ENCODE measurements around the gene CKAP4. TPM values are rescaled to one million over a fixed set of nuclear protein-coding genes. Genes with fewer than 3 reads are reported as not detected.

The CKAP4 gene
- total RNA-seq, 1 experiment from 2014 or later = 62.4 TPM

GRCh38 chr12:106229036-106229591, 18.7 kb downstream of the CKAP4 start:
- H3K4me1 ChIP-seq (ENCODE audit: insufficient read depth, low read length) = no peaks in the 10 kb centered on the region
- H3K23ac ChIP-seq (ENCODE audit: insufficient read length, low read depth, low read length) = no peak overlapping the region
- TF ChIP-seq CTCF (conservative IDR thresholded peaks at IDR 0.05) = no peak
- H2BK12ac ChIP-seq (ENCODE audit: insufficient read length, low read depth, low read length) = no peak overlapping the region
- Mint-ChIP-seq H3K27me3 (ENCODE audit: low read depth) (peaks cover 2% of the 10 kb centered on the region; the same call in 1 of the 2 replicates), H3K9me3 (peaks cover 0 to 2% of the 10 kb centered on the region in 2 experiments; a peak in 1 of 5 replicates), H3K4me1 (peaks cover 3 to 4% of the 10 kb centered on the region in 2 experiments; a peak in 3 of 4 replicates), H3K36me3 (ENCODE audit: insufficient read depth in 1 of 3, low read depth in 3 of 3) (peaks cover 0 to 6% (median 3%) of the 10 kb centered on the region in 3 experiments; a peak in 2 of 7 replicates), H3K4me3 (no peak overlapping the region), H3K27ac (no peak overlapping the region)
- H2AK5ac ChIP-seq (ENCODE audit: insufficient read length, low read length) = no peak overlapping the region
- H4K20me1 ChIP-seq (ENCODE audit: control insufficient read depth, insufficient read depth, insufficient read length) = no peaks in the 10 kb centered on the region
- H3K14ac ChIP-seq (ENCODE audit: insufficient read depth, low read length) = no peak overlapping the region
- no peak overlapping the region for H3K4me2 ChIP-seq (ENCODE audit: insufficient read depth, insufficient read length, low read length)
- no peak overlapping the region for H3K56ac ChIP-seq (ENCODE audit: insufficient read length, low read depth, low read length)
- H3K9me3 ChIP-seq (ENCODE audit: control insufficient read depth, low read depth, low read length) = no peaks in the 10 kb centered on the region
- no peak overlapping the region for H3T11ph ChIP-seq (ENCODE audit: low read length)
- no peak overlapping the region for H2AFZ ChIP-seq (ENCODE audit: low read length)
- H3K27ac ChIP-seq (ENCODE audit: insufficient read length, low read depth, low read length) = no peak overlapping the region
- no peak overlapping the region for H3K9ac ChIP-seq (ENCODE audit: extremely low read depth, insufficient read length, low read length)
- H2BK5ac ChIP-seq (ENCODE audit: insufficient read length, low read length) = no peak overlapping the region
- no peak overlapping the region for H2BK20ac ChIP-seq (ENCODE audit: low read depth, low read length, poor library complexity, severe bottlenecking)
- no peak overlapping the region for H4K91ac ChIP-seq (ENCODE audit: insufficient read length, low read depth, low read length)
- DNase-seq = no peak
- WGBS (ENCODE audit: extremely low coverage, insufficient read length, low lambda C conversion rate) = no CpG with 5 or more reads among the region's 12 CpGs
- no peaks in the 10 kb centered on the region for H3K79me1 ChIP-seq (ENCODE audit: insufficient read depth, low read depth, low read length, poor library complexity, severe bottlenecking)
- H3K23me2 ChIP-seq (ENCODE audit: insufficient read length, low read depth, low read length, poor library complexity, severe bottlenecking) = no peaks in the 10 kb centered on the region
- H4K5ac ChIP-seq (ENCODE audit: insufficient read length, low read depth, low read length) = no peak overlapping the region
- H3K18ac ChIP-seq (ENCODE audit: insufficient read length, low read depth, low read length) = no peak overlapping the region
- no peaks in the 10 kb centered on the region for H3K79me2 ChIP-seq (ENCODE audit: insufficient read depth, low read length)
- H2BK15ac ChIP-seq (ENCODE audit: low read depth, low read length) = no peak overlapping the region
- H3K27me3 ChIP-seq (ENCODE audit: insufficient read depth, low read length) = no peaks in the 10 kb centered on the region
- H4K8ac ChIP-seq (replicated peaks; ENCODE audit: insufficient read length, low read depth, low read length) = no peak overlapping the region
- no peak overlapping the region for H2BK120ac ChIP-seq (ENCODE audit: low read depth, low read length, poor library complexity, severe bottlenecking)
- no peak overlapping the region for H3K4ac ChIP-seq (ENCODE audit: low read depth, low read length)

All from H9 (cell line).